Stimulated activated CD4-positive, alpha-beta T cell treated with anti-CD3 and anti-CD28 coated beads, Interleukin-1b, Interleukin-23, amount 100 ng/mL, for 24 hours (primary cell): ENCODE measurements around the gene CMPK2.
"Not testable (repeated sequence)": the region's sequence is repeated elsewhere in the genome, so short reads cannot be mapped to it uniquely, and the experiment has no call there.

Experiments
- DNase-seq, 4 experiments: peaks; one replicate each; pipeline ENCODE4 v3.0.0-alpha.2; 2020; ENCODE audit warnings: low read depth in 4 of 4, low spot score in 1 of 4

CMPK2 gene

DNA sequence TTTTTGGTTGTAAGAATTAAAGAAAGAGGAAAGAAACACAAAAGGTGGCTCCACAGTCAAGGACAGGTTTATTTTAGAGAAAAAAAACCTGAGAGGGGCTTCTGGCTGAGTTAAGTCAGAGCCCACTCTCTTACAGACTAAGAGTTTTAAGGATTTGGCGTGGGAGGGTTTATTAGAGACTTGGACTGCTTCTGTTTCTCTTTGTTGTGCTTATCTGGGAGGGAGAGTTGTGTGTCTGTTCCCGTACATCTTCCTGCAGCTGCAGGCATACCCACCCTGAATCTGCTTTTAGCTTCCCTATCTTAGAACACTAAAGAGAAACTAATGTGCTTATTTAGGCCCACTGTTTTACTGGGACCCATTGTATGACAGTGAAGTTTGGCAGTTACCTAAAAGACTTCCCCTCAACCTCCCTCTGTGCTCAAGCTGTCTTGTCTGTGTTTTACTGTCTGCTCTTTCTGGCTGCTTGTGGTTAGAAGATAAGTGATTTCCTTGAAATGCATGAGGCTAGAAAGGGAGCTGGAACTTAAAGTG is 14.6 kb upstream of the CMPK2 start:
- no peak for DNase-seq

DNA sequence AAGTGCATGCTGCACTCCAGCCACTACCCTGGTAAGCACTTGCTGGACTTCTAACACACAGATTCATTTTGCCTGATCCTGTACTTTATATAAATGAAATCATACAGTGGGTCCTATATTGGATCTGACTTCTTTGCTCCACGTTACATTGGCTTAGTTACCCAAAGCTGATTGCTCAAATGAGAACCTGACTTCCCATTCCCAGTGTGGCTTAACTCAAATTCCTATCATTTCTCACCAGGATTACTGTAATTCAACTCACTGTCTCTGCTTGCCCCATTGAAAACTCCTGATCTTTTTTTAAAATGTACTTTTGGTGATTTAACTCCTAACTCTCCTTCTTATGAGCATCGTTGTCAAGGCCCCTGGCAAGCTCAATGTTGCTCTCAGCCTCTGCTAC is 13.3 kb upstream of the CMPK2 start:
- DNase-seq: no peak

DNA sequence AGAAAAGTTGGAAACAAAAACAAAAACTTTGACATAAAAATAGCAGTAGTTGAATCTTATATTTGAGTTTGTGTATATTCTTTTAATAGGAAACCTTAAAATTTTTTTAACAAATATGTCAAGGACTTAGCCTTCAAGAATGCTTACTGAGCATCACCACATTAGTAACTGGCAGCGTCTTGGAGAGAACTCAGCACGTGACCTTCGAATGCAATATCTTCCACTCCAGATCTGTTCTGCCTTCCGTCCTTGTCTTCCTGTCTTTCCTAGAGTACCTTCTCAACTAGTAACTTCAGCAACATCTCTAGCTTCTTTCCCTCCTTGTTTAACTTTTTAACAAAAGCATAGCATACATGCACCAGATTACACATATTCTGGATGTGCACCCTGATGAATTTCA is 12.8 kb upstream of the CMPK2 start:
- no peak for DNase-seq

DNA sequence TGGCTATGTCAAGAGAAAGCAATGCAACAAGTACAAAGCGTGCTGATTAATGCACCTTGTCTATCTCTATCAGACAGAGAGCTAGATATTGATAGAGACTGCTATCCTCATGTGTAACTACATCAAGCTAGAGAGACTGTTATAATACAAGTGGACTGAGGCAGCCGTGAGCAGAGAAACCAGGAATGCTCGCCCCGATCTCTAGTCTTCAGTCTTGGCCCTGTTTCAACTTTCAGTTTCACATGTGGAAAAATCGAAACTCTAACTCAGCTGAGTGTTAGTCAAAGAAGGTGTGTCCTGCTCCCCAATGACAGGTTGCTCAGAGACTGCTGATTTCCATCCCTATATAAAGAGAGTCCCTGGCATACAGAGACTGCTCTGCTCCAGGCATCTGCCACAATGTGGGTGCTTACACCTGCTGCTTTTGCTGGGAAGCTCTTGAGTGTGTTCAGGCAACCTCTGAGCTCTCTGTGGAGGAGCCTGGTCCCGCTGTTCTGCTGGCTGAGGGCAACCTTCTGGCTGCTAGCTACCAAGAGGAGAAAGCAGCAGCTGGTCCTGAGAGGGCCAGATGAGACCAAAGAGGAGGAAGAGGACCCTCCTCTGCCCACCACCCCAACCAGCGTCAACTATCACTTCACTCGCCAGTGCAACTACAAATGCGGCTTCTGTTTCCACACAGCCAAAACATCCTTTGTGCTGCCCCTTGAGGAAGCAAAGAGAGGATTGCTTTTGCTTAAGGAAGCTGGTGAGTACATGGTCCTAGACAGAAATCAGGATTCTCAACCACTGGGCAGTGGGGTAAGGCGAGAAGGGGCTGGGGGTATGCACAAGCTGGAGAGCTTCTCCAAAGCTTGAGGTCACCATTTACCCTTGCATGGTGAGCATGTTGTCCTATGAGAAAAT is 11.9 kb upstream of the CMPK2 start, which contains the start of gene RSAD2:
TSS of gene RSAD2 (plus strand) at position 376 of the 903 bp plus-strand sequence. CDS start at position 400, 24 bp downstream.
- DNase-seq: peak in 1 of 4 experiments; percentile 9

DNA sequence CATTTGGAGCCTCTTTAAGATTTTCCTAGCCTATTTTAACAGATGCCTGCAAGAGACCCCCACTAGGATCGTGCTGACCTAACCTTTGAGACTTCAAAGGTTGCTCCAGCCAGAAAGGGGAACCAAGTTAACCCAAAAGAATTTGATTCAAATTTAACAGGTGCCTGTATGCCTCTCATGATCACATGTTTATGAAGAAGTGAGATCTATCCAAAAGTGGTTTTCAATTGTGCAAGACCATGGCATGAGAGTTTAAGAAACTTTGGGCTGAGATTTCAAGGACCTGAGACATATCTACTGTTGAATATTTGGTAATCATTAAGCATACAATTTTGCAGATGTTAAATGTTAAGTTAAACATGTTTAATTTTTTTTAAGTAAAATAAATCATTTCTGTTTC is 10.6 kb upstream of the CMPK2 start:
- DNase-seq: no peak

DNA sequence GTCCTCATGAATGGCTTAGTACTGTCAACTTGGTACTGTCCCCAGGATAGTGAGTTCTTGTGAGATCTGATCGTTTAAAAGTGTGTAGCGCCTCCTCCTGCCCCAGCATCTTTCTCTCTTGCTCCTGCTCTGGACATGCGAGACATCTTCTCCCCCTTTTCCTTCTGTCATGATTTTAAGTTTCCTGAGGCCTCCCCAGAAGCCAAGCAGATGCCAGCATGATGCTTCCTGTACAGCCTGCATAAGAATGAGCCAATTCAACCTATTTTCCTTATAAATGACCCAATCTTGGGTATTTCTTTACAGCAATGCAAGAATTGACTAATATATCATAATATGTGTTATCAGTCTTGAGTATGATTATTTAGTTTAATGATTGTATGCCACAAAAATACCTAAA is 8.3 kb upstream of the CMPK2 start:
- no peak for DNase-seq

DNA sequence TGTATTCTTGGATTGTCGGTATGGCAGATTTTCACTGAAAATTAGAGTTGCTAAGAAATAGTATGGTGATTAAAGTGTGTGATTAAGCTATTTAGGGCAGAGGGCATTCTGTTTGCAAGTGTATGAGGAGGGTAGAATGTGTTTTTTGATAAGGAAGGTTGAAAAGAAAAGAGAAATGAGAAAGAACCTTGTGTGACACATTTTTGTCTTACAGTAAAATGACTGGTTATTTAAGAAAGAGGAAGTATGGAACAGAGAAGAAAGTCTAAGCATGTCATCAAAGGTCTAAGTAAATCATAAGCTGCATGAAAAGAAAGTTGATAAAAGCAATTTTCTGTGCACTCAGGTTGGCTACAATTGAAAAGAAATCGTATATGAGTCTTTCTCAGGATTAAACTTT is 6.7 kb upstream of the CMPK2 start:
- DNase-seq: no peak

DNA sequence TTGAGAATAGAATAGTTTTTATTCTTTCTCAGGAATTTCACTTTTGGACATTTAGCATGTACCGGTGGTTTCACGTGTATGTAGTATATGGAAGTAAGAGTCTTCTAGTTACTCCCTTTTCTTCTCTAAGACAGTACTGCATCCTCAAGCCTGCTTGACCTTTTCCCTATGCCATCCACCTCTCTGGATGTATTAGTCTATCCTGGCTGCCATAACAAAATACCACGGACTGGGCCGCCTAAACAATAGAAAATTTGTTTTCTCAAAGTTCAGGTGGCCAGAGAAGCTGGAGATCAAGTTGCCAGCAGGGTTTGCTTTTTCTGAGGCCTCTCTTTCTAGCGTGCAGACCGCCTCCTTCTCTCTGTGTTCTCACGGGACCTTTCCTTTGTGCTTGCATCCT is 1.3 kb upstream of the CMPK2 start:
- no peak for DNase-seq

DNA sequence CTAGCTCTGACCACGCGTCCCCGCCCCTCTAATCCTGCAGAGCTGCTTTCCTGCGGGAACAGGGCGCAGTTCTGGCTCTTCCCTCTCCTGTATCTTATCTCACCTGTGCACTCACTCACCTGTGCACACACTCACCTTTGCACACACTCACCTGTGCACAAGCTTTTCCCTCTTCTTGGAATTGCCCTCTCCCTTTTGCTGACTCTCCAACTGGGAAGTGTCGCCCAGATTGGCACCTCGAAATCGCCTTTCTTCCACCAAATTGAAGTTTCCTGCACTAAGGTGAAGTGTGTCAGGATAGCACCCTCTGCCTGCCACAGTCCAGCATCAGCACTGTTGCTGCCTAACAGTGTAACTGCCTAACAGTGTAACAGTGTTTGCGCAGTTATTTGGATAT is 566 bp upstream of the CMPK2 start:
- DNase-seq: no peak

DNA sequence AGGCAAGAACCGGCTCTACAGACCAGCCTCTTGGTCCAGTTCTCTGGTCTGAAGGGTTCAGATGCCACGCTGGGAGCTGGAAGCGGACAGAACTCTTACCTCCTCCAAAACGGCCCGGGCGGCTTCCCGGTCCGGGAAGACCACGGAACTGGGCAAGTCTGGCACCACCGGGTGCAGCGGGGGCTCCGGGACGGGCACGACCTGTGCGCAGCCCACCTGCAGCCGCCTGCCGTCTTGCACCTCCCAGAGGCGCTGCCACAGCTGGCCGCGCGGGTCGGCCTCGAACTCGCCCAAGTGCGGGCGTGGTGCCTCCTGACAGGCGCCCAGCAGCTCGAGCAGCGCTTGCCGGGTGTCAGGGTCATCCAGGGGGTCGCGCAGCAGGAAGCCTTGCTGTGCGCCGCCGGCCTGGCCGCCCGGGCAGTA is 773 bp downstream of the CMPK2 start:
- no peak for DNase-seq

DNA sequence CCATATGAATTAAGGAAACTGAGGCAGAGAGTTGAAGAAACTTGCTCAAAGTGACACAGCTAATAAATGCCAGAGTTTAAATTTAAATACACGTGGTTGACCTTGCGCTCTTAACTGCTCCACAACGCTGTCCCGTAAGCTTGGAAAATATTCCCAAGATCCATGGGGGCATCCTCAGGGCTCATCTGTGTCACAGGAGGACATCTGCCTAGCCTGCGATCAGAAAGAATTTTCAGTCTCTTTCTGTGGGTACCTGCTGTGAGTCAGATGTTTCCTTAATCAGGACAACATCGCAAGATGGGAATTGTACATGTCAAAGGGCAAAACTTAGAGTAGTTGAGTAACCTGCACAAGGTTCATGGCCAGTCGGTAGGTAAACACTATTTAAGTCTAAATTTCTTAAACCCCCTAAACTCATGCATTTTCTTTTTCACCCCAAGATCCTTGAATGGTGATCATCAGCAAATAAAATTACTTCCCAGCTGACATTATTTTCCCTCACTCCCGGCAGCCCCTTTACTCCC is 1.4 kb downstream of the CMPK2 start:
- no peak for DNase-seq

DNA sequence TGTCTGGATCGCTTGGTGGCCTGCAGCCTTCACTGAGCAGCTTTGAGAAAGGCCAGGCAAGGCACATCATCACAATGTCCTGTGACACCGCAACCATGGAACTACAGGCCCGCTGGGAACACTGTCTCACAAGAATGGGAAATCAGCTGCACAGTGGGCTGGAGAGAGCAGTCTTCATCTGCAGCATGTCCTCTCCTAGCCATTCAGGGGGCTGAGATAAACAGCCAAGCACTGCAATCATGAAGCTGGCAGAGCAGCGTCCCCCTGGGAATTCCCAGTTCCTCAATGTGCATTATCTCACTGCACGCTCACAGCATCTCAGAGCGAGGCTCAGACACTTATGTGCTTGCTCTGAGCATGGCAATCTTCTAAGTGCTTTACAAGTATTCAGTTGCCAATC is 1.9 kb downstream of the CMPK2 start:
- DNase-seq: no peak

DNA sequence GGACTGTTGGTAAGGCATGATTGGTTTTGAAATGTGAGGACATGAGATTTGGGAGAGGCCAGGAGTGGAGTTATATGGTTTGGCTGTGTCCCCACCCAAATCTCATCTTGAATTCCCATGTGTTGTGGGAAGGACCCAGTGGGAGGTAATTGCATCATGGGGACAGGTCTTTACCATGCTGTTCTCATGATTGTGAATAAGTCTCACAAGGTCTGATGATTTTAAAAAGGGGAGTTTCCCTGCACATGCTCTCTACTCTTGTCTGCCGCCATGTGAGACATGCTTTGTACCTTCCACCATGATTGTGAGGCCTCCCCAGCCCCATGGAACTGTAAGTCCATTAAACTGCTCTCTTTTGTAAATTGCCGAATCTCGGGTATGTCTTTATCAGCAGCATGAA is 5.4 kb downstream of the CMPK2 start:
- no peak for DNase-seq

DNA sequence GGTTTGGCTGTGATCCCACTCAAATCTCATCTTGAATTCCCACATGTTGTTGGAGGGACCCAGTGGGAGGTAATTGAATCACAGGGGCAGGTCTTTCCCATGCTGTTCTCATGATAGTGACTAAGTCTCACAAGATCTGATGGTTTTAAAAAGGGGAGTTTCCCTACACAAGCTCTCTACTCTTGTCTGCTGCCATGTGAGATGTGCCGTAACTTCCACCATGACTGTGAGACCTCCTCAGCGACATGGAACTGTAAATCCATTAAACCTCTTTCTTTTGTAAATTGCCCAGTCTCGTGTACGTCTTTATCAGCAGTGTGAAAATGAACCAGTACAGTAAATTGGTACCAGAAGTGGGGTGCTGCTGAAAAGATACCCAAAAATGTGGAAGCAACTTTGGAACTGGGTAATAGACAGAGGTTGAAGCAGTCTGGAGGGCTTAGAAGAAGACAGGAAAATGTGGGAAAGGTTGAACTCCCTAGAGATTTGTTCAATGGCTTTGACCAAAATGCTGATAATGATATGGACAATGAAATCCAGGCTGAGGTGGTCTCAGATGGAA is 7.2 kb downstream of the CMPK2 start:
- DNase-seq: not testable (repeated sequence)

DNA sequence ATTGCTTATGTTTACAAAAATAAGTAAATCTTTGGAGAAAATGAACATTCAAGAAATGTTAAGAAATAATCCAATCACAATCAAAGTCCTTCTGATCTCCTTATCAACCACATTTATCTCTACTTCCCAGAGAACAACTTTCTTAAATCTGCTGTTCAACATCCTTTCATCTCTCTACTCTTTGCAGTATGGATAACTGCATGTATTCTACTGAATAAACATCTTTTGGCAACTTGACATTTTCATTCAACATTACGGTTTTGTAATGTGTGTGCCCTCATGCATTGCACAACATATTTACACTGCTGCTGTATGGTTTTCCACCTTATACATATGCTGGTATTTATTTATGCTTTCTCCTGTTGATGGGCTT is 9.2 kb downstream of the CMPK2 start:
- no peak for DNase-seq

DNA sequence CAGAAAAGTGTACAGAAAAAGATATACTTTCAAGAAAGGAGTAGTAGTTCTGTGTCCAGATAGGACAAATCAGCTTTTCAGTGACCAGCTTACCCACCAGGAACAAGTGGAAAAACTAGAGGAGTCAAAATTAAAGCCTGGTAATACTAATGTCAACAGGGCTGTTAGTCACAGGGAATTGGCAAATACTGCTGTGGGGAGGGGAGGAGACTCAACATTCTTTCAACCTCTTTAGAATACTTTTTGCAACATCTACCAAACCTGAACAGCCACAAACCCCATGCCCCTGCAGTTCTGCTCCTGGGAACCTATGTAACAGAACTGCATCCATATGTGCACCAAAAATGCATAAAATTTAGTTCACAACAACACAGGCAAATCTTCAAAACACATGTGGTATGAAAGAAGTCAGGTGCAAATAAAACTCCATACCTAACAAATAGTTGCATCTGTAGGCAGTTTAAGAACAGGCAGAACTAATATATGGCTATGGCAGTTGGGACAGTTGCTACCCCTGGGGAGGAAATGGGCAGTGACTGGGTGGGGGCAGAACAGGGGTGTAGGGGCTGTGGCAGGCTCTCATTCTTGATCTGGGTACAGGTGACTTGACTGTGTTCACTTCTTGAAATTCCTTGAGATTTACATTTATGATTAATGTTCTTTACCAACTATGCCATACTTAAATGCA is 9.7 kb downstream of the CMPK2 start:
- DNase-seq: no peak

DNA sequence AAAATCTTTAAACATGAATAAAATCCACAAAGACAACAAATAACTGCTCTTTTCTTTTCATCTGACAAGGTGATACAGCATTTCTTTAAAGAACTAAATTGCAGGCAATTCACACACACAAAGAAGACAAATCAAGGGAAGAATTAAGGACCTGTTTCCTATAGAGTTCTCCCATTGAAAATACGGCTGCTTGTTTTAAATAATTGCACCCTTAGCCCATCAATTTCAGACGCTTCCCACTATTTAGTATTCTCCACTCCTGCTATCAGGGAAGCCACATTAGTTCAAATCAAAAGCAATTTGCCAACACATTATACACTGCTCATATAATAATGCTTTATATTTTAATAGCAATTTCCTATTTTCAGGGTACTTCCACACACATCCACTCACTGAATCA is 11.3 kb downstream of the CMPK2 start:
- no peak for DNase-seq

DNA sequence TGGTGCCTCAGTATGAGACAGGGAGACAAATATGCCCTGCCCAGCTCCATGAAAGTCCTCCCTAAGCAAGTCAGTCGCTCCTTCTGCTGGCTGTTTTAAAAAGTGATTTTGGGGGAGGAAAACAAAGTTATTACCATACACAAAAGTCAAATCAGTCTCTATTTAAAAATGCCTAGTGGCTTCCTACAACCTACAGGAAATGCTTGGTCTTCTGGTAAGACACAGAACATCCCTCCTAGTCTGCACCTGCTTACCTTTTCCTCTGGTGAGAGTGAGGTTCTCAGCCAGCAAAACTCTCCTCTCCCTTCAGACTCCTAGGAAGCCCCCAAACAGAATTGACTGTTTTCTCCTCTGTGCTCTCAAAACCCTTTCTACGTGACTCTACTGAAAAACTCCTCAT is 13.5 kb downstream of the CMPK2 start:
- DNase-seq: no peak

DNA sequence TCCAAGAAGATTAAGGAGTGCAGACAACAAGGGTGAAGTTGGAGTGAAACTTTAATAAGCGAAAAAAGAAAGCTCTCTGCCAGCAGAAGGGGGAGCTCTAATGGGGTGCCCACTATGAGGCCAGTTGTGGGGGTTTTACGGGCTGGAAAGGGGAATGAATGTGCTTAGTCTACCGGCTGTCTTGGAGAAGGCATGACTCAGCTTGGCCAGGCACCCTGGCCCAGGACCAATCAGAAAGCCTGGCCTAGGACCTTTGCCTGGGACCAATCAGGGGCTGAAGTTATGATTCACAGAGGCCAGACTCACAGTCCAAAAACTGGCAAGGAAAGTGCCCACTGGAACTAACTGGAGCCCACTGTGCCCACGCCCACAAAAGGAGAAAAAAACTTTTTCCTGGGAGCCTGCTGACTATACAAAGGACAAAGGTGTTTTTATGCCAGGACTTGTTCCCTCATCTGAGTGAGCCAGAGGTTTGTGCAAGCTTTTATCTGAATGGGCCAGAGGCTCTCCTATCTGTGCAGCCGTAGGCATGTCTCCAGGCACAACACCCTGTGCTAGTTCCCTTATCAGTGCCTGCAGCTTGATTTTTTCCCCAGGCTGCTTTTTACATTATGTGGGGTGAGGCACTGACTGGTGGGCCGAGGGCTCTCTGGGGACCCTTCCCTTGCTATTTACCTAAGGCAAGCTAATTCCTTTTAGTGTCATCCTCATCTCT is 18.6 kb downstream of the CMPK2 start:
- DNase-seq: no peak

DNA sequence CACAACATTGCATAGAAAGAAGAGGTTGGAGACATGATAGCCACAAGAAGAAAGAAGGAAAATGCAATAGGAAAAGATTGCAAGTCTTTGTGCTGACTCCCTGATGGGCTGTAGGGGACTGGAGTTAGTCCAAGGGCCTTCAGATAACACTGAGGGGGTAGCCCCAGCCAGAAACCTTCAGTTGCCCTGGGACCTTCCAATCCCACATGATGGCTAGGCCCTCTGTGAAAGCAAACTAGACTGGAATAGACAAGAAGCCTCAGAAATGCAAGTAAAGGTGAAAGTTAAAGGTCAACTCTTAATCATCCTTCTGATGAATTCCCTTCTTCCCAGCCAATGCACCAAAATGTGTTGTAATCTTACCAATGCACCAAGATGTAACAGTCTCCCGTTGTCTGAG is 19.2 kb downstream of the CMPK2 start:
- DNase-seq: no peak

DNA sequence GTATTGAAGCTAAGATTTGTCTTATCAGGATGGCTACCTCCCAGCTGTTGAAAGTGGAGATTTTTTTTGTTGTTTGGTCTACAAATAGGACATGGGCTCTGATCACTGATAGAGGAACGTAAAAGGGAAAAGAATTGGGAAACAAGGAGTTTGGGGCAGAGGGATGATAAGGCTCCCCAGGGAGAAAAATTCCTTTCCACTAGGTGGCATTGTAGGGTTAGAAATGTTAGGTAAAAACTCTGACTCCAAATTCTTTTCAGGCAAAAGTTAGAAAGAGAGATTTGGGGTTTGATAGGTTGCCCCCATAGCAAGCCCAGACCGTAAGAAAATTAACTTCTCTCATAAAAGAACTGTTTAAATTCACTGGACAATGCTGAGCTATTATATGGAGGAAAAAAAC is 19.8 kb downstream of the CMPK2 start:
- no peak for DNase-seq
